ENCODE measurements around the gene UGT1A6. TPM values are rescaled to one million over a fixed set of nuclear protein-coding genes. Genes with fewer than 3 reads are reported as not detected.

UGT1A6 gene
- total RNA-seq, 1 donor from 2014 or later: not detected

DNA sequence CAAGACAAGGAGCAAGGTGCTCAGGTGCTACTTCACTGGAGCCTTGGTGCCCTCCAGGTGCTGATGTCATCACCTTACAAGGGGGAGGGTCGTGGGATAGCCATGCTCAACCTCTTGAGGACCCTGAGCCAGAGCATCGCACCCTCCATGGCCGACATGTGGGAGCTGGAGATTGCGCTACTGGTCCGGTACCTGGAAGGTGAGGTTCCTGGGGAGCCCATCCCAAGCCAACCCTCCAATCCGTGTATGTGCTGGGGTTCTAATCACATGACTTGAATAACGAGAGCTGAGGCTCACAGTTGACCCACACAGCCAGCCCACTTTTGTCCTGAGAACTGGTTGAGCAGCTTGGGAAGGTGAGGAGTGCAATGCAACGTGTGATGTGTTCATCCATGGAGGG, 111.3 kb downstream of the UGT1A6 start:
- CTCF ChIA-PET: no interaction called here
- Mint-ChIP-seq H3K27ac (no peak overlapping the region), H3K27me3 (peaks cover 16% of the 10 kb centered on the region), H3K36me3 (ENCODE audit: low read depth) (no peaks in the 10 kb centered on the region), H3K4me1 (no peaks in the 10 kb centered on the region), H3K9me3 (peaks cover 2% of the 10 kb centered on the region), H3K4me3 (no peak overlapping the region)
- ATAC-seq (ENCODE audit: low read depth): no peak
- no peak for DNase-seq
- POLR2A ChIA-PET: no interaction called here
- intact Hi-C loops (cut with micrococcal nuclease): no loop called here
- TF ChIP-seq, protein P1, sequence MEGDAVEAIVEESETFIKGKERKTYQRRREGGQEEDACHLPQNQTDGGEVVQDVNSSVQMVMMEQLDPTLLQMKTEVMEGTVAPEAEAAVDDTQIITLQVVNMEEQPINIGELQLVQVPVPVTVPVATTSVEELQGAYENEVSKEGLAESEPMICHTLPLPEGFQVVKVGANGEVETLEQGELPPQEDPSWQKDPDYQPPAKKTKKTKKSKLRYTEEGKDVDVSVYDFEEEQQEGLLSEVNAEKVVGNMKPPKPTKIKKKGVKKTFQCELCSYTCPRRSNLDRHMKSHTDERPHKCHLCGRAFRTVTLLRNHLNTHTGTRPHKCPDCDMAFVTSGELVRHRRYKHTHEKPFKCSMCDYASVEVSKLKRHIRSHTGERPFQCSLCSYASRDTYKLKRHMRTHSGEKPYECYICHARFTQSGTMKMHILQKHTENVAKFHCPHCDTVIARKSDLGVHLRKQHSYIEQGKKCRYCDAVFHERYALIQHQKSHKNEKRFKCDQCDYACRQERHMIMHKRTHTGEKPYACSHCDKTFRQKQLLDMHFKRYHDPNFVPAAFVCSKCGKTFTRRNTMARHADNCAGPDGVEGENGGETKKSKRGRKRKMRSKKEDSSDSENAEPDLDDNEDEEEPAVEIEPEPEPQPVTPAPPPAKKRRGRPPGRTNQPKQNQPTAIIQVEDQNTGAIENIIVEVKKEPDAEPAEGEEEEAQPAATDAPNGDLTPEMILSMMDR (IDR thresholded peaks at IDR 0.05): no peak

DNA sequence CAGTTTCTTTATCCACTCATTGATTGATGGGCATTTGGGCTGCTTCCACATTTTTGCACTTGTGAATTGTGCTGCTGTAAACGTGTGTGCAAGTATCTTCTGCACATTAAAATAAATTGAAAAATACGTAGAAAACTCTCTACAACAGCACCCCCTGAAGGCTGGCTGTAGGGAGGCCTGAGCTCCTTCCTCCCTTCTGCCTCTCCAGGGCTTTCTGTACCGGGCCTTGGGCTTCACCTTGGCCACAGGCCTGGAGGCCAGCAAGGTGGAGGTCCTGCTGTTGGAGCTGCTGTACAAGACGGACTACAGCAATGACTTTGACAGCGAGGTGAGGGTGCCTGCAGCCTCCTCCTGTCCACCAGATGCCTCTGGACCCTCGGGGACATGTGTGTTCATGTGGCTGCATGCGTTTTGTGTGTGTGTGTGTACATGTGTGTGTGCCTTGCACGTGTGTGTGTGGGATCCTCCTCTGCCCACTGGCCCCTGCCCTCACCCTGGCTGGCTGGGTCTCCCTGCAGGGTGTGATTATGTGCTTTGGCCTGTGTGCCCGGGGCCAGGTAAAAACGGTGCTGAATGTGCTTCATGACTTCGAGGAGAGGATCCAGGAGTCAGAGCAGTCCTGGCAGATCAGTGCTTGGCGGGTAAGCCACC, 114.7 kb downstream of the UGT1A6 start:
- intact Hi-C loops (cut with micrococcal nuclease): no loop called here
- Mint-ChIP-seq H3K27me3 (peaks cover 17% of the 10 kb centered on the region), H3K4me3 (no peak overlapping the region), H3K36me3 (ENCODE audit: low read depth) (no peaks in the 10 kb centered on the region), H3K27ac (no peak overlapping the region), H3K9me3 (no peaks in the 10 kb centered on the region), H3K4me1 (no peaks in the 10 kb centered on the region)
- ChIA-PET CTCF (no interaction called here), POLR2A (no interaction called here)
- ATAC-seq (ENCODE audit: low read depth) (no peak), DNase-seq (no peak)
- TF ChIP-seq, protein P1 (IDR thresholded peaks at IDR 0.05): no peak

DNA sequence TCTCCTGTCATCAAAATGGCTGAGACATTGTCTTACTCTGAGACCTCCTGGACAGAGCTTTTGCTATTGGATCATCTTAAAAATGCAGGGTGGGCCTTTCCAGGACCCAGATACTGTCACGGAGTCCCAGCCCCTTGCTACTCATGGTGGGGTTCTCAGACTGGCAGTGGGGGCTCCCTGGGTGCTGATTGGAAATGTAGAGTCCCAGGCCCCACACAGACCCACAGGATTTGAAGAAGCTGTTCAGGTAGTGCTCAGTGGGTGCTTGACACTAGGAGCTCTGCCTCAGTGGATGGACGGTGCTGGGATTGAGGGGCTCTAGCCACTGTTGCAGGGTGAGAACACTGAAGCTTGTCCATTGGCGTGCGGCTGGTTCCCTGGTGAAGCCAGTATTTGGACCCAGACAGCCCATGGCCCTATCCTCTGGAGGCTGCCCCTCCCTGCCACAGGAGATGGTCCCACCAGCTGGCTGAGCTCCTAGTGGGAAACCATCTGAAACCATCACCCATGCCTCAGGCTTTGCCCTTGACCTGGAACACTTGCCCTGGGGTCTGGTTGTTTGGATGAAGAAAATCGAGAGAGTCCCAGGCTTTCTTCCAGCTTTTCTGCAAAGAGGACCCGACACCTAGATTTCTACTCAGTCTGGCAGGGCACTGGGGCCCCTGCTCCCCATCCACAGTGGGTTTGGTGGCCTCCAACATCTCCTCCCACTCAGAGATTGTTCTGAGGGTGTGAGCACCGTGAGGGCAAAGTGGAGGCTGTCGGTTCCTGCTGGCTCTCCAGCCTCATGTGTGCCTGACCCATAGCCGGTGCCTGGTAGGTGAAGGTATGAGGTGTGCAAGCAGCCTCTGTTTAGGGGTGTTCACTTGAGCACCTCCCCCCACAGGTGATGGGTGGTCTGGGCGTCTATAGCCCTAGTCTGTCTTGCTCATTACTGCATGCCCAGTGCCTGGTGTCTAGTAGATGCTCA, 115.6 kb downstream of the UGT1A6 start:
- no peaks in the 10 kb centered on the region for H3K36me3 Mint-ChIP-seq (ENCODE audit: low read depth)
- ChIA-PET POLR2A (no interaction called here), CTCF (no interaction called here)
- TF ChIP-seq, protein P1 (IDR thresholded peaks at IDR 0.05): no peak
- no peak overlapping the region for H3K27ac Mint-ChIP-seq
- H3K27me3 Mint-ChIP-seq: peaks cover 9% of the 10 kb centered on the region
- H3K9me3 Mint-ChIP-seq: no peaks in the 10 kb centered on the region
- peak; percentile 5 for DNase-seq
- intact Hi-C loops (cut with micrococcal nuclease): no loop called here
- no peak for ATAC-seq (ENCODE audit: low read depth)
- H3K4me3 Mint-ChIP-seq: no peak overlapping the region
- no peaks in the 10 kb centered on the region for H3K4me1 Mint-ChIP-seq

DNA sequence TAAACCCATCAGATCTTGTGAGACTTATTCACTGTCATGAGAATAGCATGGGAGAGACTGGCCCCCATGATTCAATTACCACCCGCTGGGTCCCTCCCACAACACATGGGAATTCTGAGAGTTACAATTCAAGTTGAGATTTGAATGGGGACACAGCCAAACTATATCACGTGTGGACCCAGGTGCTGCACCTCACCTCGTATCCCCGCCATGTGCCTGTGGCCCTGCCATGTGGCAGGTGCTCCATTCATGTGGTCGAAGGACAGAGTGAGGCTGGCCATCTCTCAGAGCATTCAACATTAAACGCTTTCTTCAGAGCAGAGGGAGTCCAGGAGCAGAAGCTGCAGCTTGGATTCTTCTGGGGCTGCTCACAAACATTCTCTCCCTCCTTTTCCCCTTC, 117.7 kb downstream of the UGT1A6 start:
- Mint-ChIP-seq H3K4me1 (no peaks in the 10 kb centered on the region), H3K27me3 (peaks cover 6% of the 10 kb centered on the region), H3K27ac (no peak overlapping the region), H3K36me3 (ENCODE audit: low read depth) (no peaks in the 10 kb centered on the region), H3K9me3 (no peaks in the 10 kb centered on the region), H3K4me3 (no peak overlapping the region)
- ChIA-PET CTCF (no interaction called here), POLR2A (no interaction called here)
- peak; percentile 1 for DNase-seq
- TF ChIP-seq, protein P1 (IDR thresholded peaks at IDR 0.05): no peak
- ATAC-seq (ENCODE audit: low read depth): no peak
- intact Hi-C loops (cut with micrococcal nuclease): no loop called here

DNA sequence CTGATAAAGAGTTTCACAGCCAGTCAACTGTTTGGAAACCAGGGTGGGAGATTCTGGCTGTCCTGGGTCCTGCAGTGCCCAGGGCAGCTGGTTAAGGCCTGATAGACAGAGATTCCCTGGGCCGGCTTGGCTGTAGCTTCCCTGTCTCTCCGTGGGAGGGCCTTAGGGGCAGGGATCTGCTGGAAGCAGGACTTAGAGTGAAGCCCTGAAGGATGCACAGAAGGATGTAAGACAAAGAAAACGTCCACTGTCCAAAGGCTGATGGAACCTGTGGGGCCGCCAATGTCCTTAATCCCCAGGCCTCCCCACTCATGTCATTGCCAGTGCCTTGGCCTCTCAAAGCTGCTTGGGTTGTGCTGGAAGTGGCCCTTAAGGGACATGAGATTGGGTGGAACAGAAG, 118.4 kb downstream of the UGT1A6 start:
- CTCF ChIA-PET: no interaction called here

More for the DNA sequence above, 118.4 kb downstream of the UGT1A6 start:
- TF ChIP-seq, protein P1 (IDR thresholded peaks at IDR 0.05): no peak
- peaks cover 9% of the 10 kb centered on the region for H3K27me3 Mint-ChIP-seq
- POLR2A ChIA-PET: no interaction called here
- no peak overlapping the region for H3K27ac Mint-ChIP-seq
- no peak for DNase-seq
- intact Hi-C loops (cut with micrococcal nuclease): no loop called here
- no peak overlapping the region for H3K4me3 Mint-ChIP-seq
- H3K9me3 Mint-ChIP-seq: no peaks in the 10 kb centered on the region
- H3K36me3 Mint-ChIP-seq (ENCODE audit: low read depth): no peaks in the 10 kb centered on the region
- H3K4me1 Mint-ChIP-seq: no peaks in the 10 kb centered on the region
- no peak for ATAC-seq (ENCODE audit: low read depth)
